LNCAP (cell line): ENCODE results near the gene MYOT.

Source experiments
- CTCF ChIP-seq: fragments of 450-650 bp; IDR thresholded peaks from 2 replicates; pipeline ENCODE4 v1.5.1; 2017; ENCODE audit warnings: mild to moderate bottlenecking

Gene MYOT

GRCh38 chr5:137867664-137868063, at the start of gene MYOT:
Gene MYOT (plus strand): TSS chr5:137867860. CDS start chr5:137870652, 2,792 bp downstream.
- no peak for TF ChIP-seq CTCF

GRCh38 chr5:137819766-137820165, 47.9 kb upstream of the MYOT start:
- TF ChIP-seq CTCF = no peak

GRCh38 chr5:137822158-137822764, 45.4 kb upstream of the MYOT start:
- TF ChIP-seq CTCF = peak; percentile 73

GRCh38 chr5:137822984-137823383, 44.7 kb upstream of the MYOT start:
- TF ChIP-seq CTCF = no peak

- no peak for TF ChIP-seq CTCF
Measured at GRCh38 chr5:137825165-137825564, 42.5 kb upstream of the MYOT start.

- no peak for TF ChIP-seq CTCF
Measured at GRCh38 chr5:137826067-137826466, 41.6 kb upstream of the MYOT start.

GRCh38 chr5:137828180-137828579, 39.5 kb upstream of the MYOT start:
- no peak for TF ChIP-seq CTCF

GRCh38 chr5:137828664-137829063, 39.0 kb upstream of the MYOT start:
- no peak for TF ChIP-seq CTCF
